ENCODE data around the gene FOXRED1.

GRCh38 chr11:126225295-126225665, 43.7 kb upstream of the FOXRED1 start:
- TF ChIP-seq POLR2A (conservative IDR thresholded peaks at IDR 0.05): no peak
- TF ChIP-seq SAFB2 (IDR thresholded peaks at IDR 0.05; ENCODE audit: borderline replicate concordance, low read depth, low read length, severe bottlenecking): no peak
- TF ChIP-seq CTCF (IDR thresholded peaks at IDR 0.05 in 2 of 3, conservative IDR thresholded peaks at IDR 0.05 in 1 of 3; ENCODE audit: insufficient read depth in 2 of 3, low read depth in 1 of 3, low read length in 3 of 3): no peak
- TF ChIP-seq PCBP1 (IDR thresholded peaks at IDR 0.05; ENCODE audit: low read depth, low read length, poor library complexity, severe bottlenecking): no peak
- TF ChIP-seq REST (IDR thresholded peaks at IDR 0.05; ENCODE audit: borderline replicate concordance): no peak
- TF ChIP-seq REST (CRISPR knock-in tag; IDR thresholded peaks at IDR 0.05; ENCODE audit: low read depth): no peak
- no peak for TF ChIP-seq ZNF561 (CRISPR knock-in tag; conservative IDR thresholded peaks at IDR 0.05)
- no peak for TF ChIP-seq EP300 (IDR thresholded peaks at IDR 0.05; ENCODE audit: low read length)
- TF ChIP-seq TAF1 (IDR thresholded peaks at IDR 0.05; ENCODE audit: control insufficient read depth, extremely low read depth, insufficient read depth, low read length, severe bottlenecking): no peak
- no peak for TF ChIP-seq NFIC (IDR thresholded peaks at IDR 0.05)
- TF ChIP-seq RBM34 (IDR thresholded peaks at IDR 0.05; ENCODE audit: borderline replicate concordance, insufficient read depth, low read length): no peak
- TF ChIP-seq TEAD1 (CRISPR knock-in tag; IDR thresholded peaks at IDR 0.05): no peak

Data from K562 (cell line).